ENCODE results near the gene CDC42BPB.

The CDC42BPB gene, protein sequence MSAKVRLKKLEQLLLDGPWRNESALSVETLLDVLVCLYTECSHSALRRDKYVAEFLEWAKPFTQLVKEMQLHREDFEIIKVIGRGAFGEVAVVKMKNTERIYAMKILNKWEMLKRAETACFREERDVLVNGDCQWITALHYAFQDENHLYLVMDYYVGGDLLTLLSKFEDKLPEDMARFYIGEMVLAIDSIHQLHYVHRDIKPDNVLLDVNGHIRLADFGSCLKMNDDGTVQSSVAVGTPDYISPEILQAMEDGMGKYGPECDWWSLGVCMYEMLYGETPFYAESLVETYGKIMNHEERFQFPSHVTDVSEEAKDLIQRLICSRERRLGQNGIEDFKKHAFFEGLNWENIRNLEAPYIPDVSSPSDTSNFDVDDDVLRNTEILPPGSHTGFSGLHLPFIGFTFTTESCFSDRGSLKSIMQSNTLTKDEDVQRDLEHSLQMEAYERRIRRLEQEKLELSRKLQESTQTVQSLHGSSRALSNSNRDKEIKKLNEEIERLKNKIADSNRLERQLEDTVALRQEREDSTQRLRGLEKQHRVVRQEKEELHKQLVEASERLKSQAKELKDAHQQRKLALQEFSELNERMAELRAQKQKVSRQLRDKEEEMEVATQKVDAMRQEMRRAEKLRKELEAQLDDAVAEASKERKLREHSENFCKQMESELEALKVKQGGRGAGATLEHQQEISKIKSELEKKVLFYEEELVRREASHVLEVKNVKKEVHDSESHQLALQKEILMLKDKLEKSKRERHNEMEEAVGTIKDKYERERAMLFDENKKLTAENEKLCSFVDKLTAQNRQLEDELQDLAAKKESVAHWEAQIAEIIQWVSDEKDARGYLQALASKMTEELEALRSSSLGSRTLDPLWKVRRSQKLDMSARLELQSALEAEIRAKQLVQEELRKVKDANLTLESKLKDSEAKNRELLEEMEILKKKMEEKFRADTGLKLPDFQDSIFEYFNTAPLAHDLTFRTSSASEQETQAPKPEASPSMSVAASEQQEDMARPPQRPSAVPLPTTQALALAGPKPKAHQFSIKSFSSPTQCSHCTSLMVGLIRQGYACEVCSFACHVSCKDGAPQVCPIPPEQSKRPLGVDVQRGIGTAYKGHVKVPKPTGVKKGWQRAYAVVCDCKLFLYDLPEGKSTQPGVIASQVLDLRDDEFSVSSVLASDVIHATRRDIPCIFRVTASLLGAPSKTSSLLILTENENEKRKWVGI (N-terminal part only)

DNA sequence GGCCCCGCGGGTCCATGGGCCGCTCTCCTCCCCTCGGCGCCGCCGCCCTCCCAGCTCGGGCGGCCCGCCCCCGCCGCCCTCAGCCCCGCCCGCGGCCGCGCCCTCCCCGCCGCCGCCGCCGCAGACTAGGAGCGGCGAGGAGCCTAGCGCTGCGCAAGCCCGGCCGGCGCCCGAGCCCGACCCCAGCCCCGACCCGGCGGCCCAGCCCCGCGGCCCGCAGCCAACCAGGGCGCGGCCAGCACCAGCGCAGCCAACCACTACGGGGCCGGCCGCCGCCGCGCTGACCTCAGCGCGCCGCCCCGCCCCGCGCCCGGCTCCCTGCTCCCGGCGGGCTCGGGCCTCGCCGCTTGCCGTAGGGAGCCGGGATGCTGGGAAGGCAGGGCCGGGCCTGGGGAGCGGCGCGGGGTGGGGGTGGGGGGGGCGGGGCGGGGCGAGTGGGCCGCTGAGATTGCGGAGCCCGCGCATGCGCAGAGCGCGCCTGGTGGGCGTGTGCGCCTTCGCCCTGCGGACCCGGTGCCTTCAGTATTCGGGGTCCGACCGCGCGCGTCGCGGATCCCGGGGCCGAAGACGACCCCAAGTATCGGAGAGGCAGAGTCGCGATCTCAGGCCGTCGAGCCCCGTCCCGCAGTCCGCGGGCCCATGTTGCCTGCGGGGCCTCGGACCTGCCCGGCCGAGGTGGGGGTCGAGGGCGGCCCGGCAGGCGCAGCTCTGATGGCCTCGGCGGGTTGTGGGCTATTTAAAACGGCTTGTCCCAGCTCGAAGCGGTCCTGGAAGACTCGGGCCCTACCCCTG is at the start of gene CDC42BPB:
Gene CDC42BPB (minus strand): TSS at position 178 of the 792 bp plus-strand sequence. CDS start 376 bp downstream, outside the sequence.
- TF ChIP-seq CTCF (IDR thresholded peaks at IDR 0.05; ENCODE audit: extremely low read depth, missing control alignments): no peak
- DNase-seq (ENCODE audit: low spot score): peak; percentile 95

DNA sequence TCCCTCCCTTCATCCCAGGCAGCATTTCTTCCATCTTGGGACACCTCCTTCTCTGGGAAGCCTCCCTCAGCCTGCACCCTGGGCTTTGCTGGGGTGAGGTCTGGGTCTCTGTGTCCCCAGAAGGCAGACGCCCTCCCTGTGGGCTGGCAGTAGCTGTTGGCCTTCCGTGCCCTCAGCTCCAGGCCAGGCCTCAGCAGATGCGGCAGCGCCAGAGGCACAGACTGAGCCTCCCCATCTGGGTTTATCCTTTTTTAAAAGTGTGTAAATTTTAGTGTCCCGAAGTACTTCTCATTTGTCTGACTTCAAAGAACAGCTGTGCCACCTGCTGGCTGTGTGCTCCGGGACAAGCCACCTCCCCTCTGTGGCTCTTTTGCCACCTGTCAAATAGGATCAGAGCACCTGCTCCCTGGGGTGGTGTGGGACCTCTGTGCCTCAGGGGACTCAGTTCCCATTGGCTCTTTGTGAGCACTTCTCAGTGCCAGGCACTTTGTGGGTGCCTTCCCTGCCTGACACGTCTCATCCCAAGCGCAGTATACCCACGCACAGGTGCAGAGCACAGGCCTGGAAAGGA is 48.3 kb upstream of the CDC42BPB start:
- peak; percentile 74 for DNase-seq (ENCODE audit: low spot score)
- TF ChIP-seq CTCF (IDR thresholded peaks at IDR 0.05; ENCODE audit: extremely low read depth, missing control alignments): peak; percentile 7

GRCh38 chr14:103104654-103105452 is 47.5 kb upstream of the CDC42BPB start:
- peak; percentile 98 for TF ChIP-seq CTCF (IDR thresholded peaks at IDR 0.05; ENCODE audit: extremely low read depth, missing control alignments)
- peak; percentile 91 for DNase-seq (ENCODE audit: low spot score)

DNA sequence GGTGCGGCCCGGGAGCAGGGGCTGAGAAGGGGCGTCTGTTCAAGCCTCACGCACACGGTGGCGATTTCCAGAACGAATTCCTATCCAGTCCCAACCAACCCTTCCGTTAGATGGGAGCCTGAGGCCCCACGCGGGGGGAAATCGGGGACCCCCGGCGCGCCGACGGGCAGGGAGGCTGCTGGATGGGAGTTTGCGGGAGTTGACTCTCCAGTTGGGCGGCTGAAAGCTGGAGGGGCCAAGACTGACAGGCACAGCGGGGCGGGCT is 47.0 kb upstream of the CDC42BPB start:
- TF ChIP-seq CTCF (IDR thresholded peaks at IDR 0.05; ENCODE audit: extremely low read depth, missing control alignments): no peak
- DNase-seq (ENCODE audit: low spot score): no peak

- no peak for TF ChIP-seq CTCF (IDR thresholded peaks at IDR 0.05; ENCODE audit: extremely low read depth, missing control alignments)
- no peak for DNase-seq (ENCODE audit: low spot score)
Observed at GRCh38 chr14:103103461-103104388, 46.4 kb upstream of the CDC42BPB start.
